Measurements from ENCODE around the gene HS6ST3.

- TF ChIP-seq, protein P1, sequence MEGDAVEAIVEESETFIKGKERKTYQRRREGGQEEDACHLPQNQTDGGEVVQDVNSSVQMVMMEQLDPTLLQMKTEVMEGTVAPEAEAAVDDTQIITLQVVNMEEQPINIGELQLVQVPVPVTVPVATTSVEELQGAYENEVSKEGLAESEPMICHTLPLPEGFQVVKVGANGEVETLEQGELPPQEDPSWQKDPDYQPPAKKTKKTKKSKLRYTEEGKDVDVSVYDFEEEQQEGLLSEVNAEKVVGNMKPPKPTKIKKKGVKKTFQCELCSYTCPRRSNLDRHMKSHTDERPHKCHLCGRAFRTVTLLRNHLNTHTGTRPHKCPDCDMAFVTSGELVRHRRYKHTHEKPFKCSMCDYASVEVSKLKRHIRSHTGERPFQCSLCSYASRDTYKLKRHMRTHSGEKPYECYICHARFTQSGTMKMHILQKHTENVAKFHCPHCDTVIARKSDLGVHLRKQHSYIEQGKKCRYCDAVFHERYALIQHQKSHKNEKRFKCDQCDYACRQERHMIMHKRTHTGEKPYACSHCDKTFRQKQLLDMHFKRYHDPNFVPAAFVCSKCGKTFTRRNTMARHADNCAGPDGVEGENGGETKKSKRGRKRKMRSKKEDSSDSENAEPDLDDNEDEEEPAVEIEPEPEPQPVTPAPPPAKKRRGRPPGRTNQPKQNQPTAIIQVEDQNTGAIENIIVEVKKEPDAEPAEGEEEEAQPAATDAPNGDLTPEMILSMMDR (IDR thresholded peaks at IDR 0.05): no peak
- no peak for TF ChIP-seq POLR2AphosphoS5 (IDR thresholded peaks at IDR 0.05)
- no peak for TF ChIP-seq EP300 (IDR thresholded peaks at IDR 0.05)
- TF ChIP-seq POLR2A (IDR thresholded peaks at IDR 0.05): no peak
Observed at GRCh38 chr13:96100457-96101220, 10.7 kb downstream of the HS6ST3 start.

Measured in upper lobe of left lung (tissue), 4 donors.